Immature natural killer cell (primary cell): ENCODE data around the gene PPP2R5E. TPM values are rescaled to one million over a fixed set of nuclear protein-coding genes. Genes with fewer than 3 reads are reported as not detected.

Source experiments
- DNase-seq, 3 donors: peaks; one replicate each; pipeline ENCODE4 v3.0.0; 2022; ENCODE audit warnings: mixed read lengths in 1 of 3
- H3K27ac Mint-ChIP-seq, 6 donors: one replicate each; pipeline ENCODE4 v1.8.0; 2020; ENCODE audit warnings: mixed read lengths in 6 of 6, mild to moderate bottlenecking in 5 of 6, inconsistent platforms in 4 of 6, moderate library complexity in 3 of 6
- H3K27me3 Mint-ChIP-seq, 3 donors: one replicate each; pipeline ENCODE4 v1.8.0; 2020 to 2021; ENCODE audit warnings: low read depth in 3 of 3, mild to moderate bottlenecking in 3 of 3, mixed read lengths in 3 of 3, moderate library complexity in 3 of 3, inconsistent platforms in 1 of 3
- H3K36me3 Mint-ChIP-seq, 3 donors: one replicate each; pipeline ENCODE4 v1.8.0; 2020; ENCODE audit warnings: mixed read lengths in 3 of 3, inconsistent platforms in 2 of 3, mild to moderate bottlenecking in 2 of 3
- H3K4me1 Mint-ChIP-seq, 2 donors: one replicate each; pipeline ENCODE4 v1.8.0; 2020; ENCODE audit warnings: inconsistent platforms in 2 of 2, mild to moderate bottlenecking in 2 of 2, mixed read lengths in 2 of 2, moderate library complexity in 1 of 2
- H3K4me3 Mint-ChIP-seq, 5 donors: one replicate each; pipeline ENCODE4 v1.8.0; 2020; ENCODE audit warnings: mild to moderate bottlenecking in 5 of 5, mixed read lengths in 5 of 5, inconsistent platforms in 3 of 5, moderate library complexity in 3 of 5
- H3K9me3 Mint-ChIP-seq, 6 donors: one replicate each; pipeline ENCODE4 v1.8.0; 2020; ENCODE audit warnings: mild to moderate bottlenecking in 6 of 6, mixed read lengths in 6 of 6, inconsistent platforms in 4 of 6, moderate library complexity in 3 of 6
- polyA plus RNA-seq, 3 donors: library from polyadenylated mRNA; unstranded; fragments of 300-500 nt; fragmentation: Illumina TruSeq; gene quantifications; one replicate each; pipeline ENCODE4 v1.2.3, GENCODE V29; 2021

PPP2R5E gene
- polyA plus RNA-seq, 3 donors from 2014 or later, result 28.4 to 61.8 (median 47.3) TPM

- Mint-ChIP-seq H3K27ac (peak overlapping the region; percentile 88 to 95 (median 92)), H3K27me3 (peaks cover 0 to 4% (median 0%) of the 10 kb centered on the region in 3 donors), H3K4me1 (peaks cover 40 to 52% of the 10 kb centered on the region in 2 donors), H3K4me3 (peak overlapping the region; percentile 70 to 84 (median 78)), H3K36me3 (peaks cover 0 to 3% (median 0%) of the 10 kb centered on the region in 3 donors), H3K9me3 (no peaks in the 10 kb centered on the region)
- DNase-seq, result no peak
These were observed 65.6 kb downstream of the PPP2R5E start for GRCh38 chr14:63477556-63477955.

GRCh38 chr14:63475761-63476160, 67.4 kb downstream of the PPP2R5E start:
- Mint-ChIP-seq H3K36me3 (peaks cover 0 to 3% (median 0%) of the 10 kb centered on the region in 3 donors), H3K9me3 (no peaks in the 10 kb centered on the region), H3K27ac (peak overlapping the region in 5 of 6 donors; percentile 46 to 95 (median 65)), H3K4me1 (peaks cover 51 to 57% of the 10 kb centered on the region in 2 donors), H3K4me3 (no peak overlapping the region), H3K27me3 (peaks cover 0 to 6% (median 0%) of the 10 kb centered on the region in 3 donors)
- DNase-seq, result no peak

GRCh38 chr14:63474844-63475243, 68.3 kb downstream of the PPP2R5E start:
- Mint-ChIP-seq H3K4me1 (peaks cover 55 to 63% of the 10 kb centered on the region in 2 donors), H3K4me3 (no peak overlapping the region), H3K9me3 (no peaks in the 10 kb centered on the region), H3K36me3 (peaks cover 0 to 3% (median 0%) of the 10 kb centered on the region in 3 donors), H3K27me3 (peaks cover 0 to 6% (median 0%) of the 10 kb centered on the region in 3 donors), H3K27ac (peak overlapping the region in 2 of 6 donors; percentile 53 to 65)
- no peak for DNase-seq

- H3K27ac Mint-ChIP-seq, result no peak overlapping the region
- peaks cover 0 to 3% (median 0%) of the 10 kb centered on the region in 3 donors for H3K36me3 Mint-ChIP-seq
- no peak overlapping the region for H3K4me3 Mint-ChIP-seq
- H3K27me3 Mint-ChIP-seq, result peaks cover 0 to 6% (median 0%) of the 10 kb centered on the region in 3 donors
- H3K9me3 Mint-ChIP-seq, result no peaks in the 10 kb centered on the region
- no peak for DNase-seq
- H3K4me1 Mint-ChIP-seq, result peaks cover 52 to 62% of the 10 kb centered on the region in 2 donors
These were observed 69.1 kb downstream of the PPP2R5E start for GRCh38 chr14:63474111-63474510.

GRCh38 chr14:63472986-63473788, 70.0 kb downstream of the PPP2R5E start:
- Mint-ChIP-seq H3K4me3 (no peak overlapping the region), H3K27ac (no peak overlapping the region), H3K4me1 (peaks cover 51 to 62% of the 10 kb centered on the region in 2 donors), H3K9me3 (no peaks in the 10 kb centered on the region), H3K27me3 (peaks cover 0 to 6% (median 0%) of the 10 kb centered on the region in 3 donors), H3K36me3 (peaks cover 0 to 3% (median 0%) of the 10 kb centered on the region in 3 donors)
- DNase-seq, result no peak

- peak in 2 of 3 donors; percentile 11 to 13 for DNase-seq
- Mint-ChIP-seq H3K4me3 (peak overlapping the region in 4 of 5 donors; percentile 46 to 69 (median 64)), H3K36me3 (peaks cover 0 to 3% (median 0%) of the 10 kb centered on the region in 3 donors), H3K9me3 (no peaks in the 10 kb centered on the region), H3K4me1 (peaks cover 50 to 62% of the 10 kb centered on the region in 2 donors), H3K27me3 (peaks cover 0 to 2% (median 0%) of the 10 kb centered on the region in 3 donors), H3K27ac (peak overlapping the region; percentile 44 to 91 (median 76))
These were observed 72.0 kb downstream of the PPP2R5E start for GRCh38 chr14:63470962-63471793.

GRCh38 chr14:63468294-63468693, 74.9 kb downstream of the PPP2R5E start:
- H3K4me3 Mint-ChIP-seq, result no peak overlapping the region

GRCh38 chr14:63467440-63468072, 75.6 kb downstream of the PPP2R5E start:
- peaks cover 0 to 3% (median 3%) of the 10 kb centered on the region in 3 donors for H3K36me3 Mint-ChIP-seq
- no peak for DNase-seq
- H3K27me3 Mint-ChIP-seq, result peaks cover 0 to 2% (median 0%) of the 10 kb centered on the region in 3 donors
- H3K4me3 Mint-ChIP-seq, result no peak overlapping the region
- no peak overlapping the region for H3K27ac Mint-ChIP-seq
- no peaks in the 10 kb centered on the region for H3K9me3 Mint-ChIP-seq
- peaks cover 47 to 66% of the 10 kb centered on the region in 2 donors for H3K4me1 Mint-ChIP-seq

More at GRCh38 chr14:63468294-63468693, 74.9 kb downstream of the PPP2R5E start:
- Mint-ChIP-seq H3K36me3 (peaks cover 0 to 3% (median 3%) of the 10 kb centered on the region in 3 donors), H3K4me1 (peaks cover 47 to 66% of the 10 kb centered on the region in 2 donors), H3K27ac (peak overlapping the region in 2 of 6 donors; percentile 6 to 31), H3K9me3 (no peaks in the 10 kb centered on the region), H3K27me3 (peaks cover 0 to 2% (median 0%) of the 10 kb centered on the region in 3 donors)
- DNase-seq, result no peak

GRCh38 chr14:63465347-63465746, 77.8 kb downstream of the PPP2R5E start:
- DNase-seq, result no peak
- Mint-ChIP-seq H3K27me3 (peaks cover 0 to 4% (median 0%) of the 10 kb centered on the region in 3 donors), H3K4me1 (peaks cover 38 to 58% of the 10 kb centered on the region in 2 donors), H3K27ac (no peak overlapping the region), H3K9me3 (no peaks in the 10 kb centered on the region), H3K36me3 (peaks cover 0 to 3% (median 3%) of the 10 kb centered on the region in 3 donors), H3K4me3 (no peak overlapping the region)

- no peak overlapping the region for H3K4me3 Mint-ChIP-seq
- no peak for DNase-seq
- H3K36me3 Mint-ChIP-seq, result peaks cover 0 to 3% (median 3%) of the 10 kb centered on the region in 3 donors
- H3K4me1 Mint-ChIP-seq, result peaks cover 23 to 47% of the 10 kb centered on the region in 2 donors
- no peaks in the 10 kb centered on the region for H3K9me3 Mint-ChIP-seq
- H3K27me3 Mint-ChIP-seq, result peaks cover 0 to 4% (median 0%) of the 10 kb centered on the region in 3 donors
- H3K27ac Mint-ChIP-seq, result no peak overlapping the region
These were observed 82.4 kb downstream of the PPP2R5E start for GRCh38 chr14:63460680-63461369.

GRCh38 chr14:63459738-63460137, 83.4 kb downstream of the PPP2R5E start:
- Mint-ChIP-seq H3K27me3 (peaks cover 0 to 5% (median 0%) of the 10 kb centered on the region in 3 donors), H3K27ac (no peak overlapping the region), H3K4me1 (peaks cover 32 to 57% of the 10 kb centered on the region in 2 donors), H3K36me3 (peaks cover 0 to 3% (median 3%) of the 10 kb centered on the region in 3 donors), H3K4me3 (no peak overlapping the region), H3K9me3 (no peaks in the 10 kb centered on the region)
- DNase-seq, result no peak

- Mint-ChIP-seq H3K27ac (no peak overlapping the region), H3K4me1 (peaks cover 32 to 65% of the 10 kb centered on the region in 2 donors), H3K27me3 (peaks cover 0 to 5% (median 0%) of the 10 kb centered on the region in 3 donors), H3K4me3 (no peak overlapping the region), H3K9me3 (no peaks in the 10 kb centered on the region), H3K36me3 (peaks cover 0 to 4% (median 0%) of the 10 kb centered on the region in 3 donors)
- DNase-seq, result no peak
These were observed 85.7 kb downstream of the PPP2R5E start for GRCh38 chr14:63457498-63457897.
